WTC11 (cell line): ENCODE measurements around the gene EIF2B5. TPM values are rescaled to one million over a fixed set of nuclear protein-coding genes. Genes with fewer than 3 reads are reported as not detected.

Experiments used
- ATAC-seq: fragments of 200-7000 bp; cut with Tn5 transposase; 2 replicates; pipeline ENCODE4 v1.10.0; 2021; ENCODE audit warnings: mild to moderate bottlenecking, moderate library complexity
- CTCF ChIA-PET: fragments of 300-600 bp; sonication (Branson Sonifier 250); formaldehyde crosslinking; loops from one replicate; lab custom pipeline; 2021; ENCODE audit warnings: antibody characterized with exemption; lab: Charles Lee
- POLR2A ChIA-PET: fragments of 350-600 bp; sonication (Branson Sonifier 250); formaldehyde crosslinking; loops from one replicate; lab custom pipeline; 2021; ENCODE audit warnings: antibody characterized with exemption; lab: Charles Lee
- DNase-seq: peaks from one replicate; pipeline ENCODE4 v3.0.0; 2021; ENCODE audit warnings: low spot score
- H3K27ac Mint-ChIP-seq: 2 replicates; pipeline ENCODE4 v1.8.0; 2021; ENCODE audit warnings: mixed read lengths
- H3K27me3 Mint-ChIP-seq: 2 replicates; pipeline ENCODE4 v1.8.0; 2021; ENCODE audit warnings: low read depth, mild to moderate bottlenecking, moderate library complexity, mixed read lengths
- H3K36me3 Mint-ChIP-seq: 2 replicates; pipeline ENCODE4 v1.8.0; 2021; ENCODE audit warnings: mixed read lengths
- H3K4me1 Mint-ChIP-seq: 2 replicates; pipeline ENCODE4 v1.8.0; 2022; ENCODE audit warnings: mixed read lengths
- H3K4me3 Mint-ChIP-seq: 2 replicates; pipeline ENCODE4 v1.8.0; 2021; ENCODE audit warnings: mild to moderate bottlenecking, moderate library complexity, mixed read lengths
- H3K9me3 Mint-ChIP-seq: 2 replicates; pipeline ENCODE4 v1.8.0; 2021; ENCODE audit warnings: mixed read lengths
- ATF3 ChIP-seq: sonication (generic); formaldehyde crosslinking; conservative IDR thresholded peaks from 2 replicates; pipeline ENCODE4 v1.8.1; 2022; ENCODE audit warnings: mild to moderate bottlenecking, missing genetic modification reagents
- CBFB ChIP-seq: sonication (generic); formaldehyde crosslinking; IDR thresholded peaks from 2 replicates; pipeline ENCODE4 v1.8.1; 2022; ENCODE audit warnings: mild to moderate bottlenecking, low read depth, missing genetic modification reagents
- E2F1 ChIP-seq: sonication (generic); formaldehyde crosslinking; IDR thresholded peaks from 2 replicates; pipeline ENCODE4 v1.8.0; 2022; ENCODE audit warnings: mild to moderate bottlenecking, missing genetic modification reagents
- MXD4 ChIP-seq: fragments of 250-450 bp; sonication (Bioruptor Pico); IDR thresholded peaks from 2 replicates; pipeline ENCODE4 v1.8.0; 2021; ENCODE audit warnings: mild to moderate bottlenecking, moderate library complexity, borderline replicate concordance
- MYBL2 ChIP-seq: sonication (generic); formaldehyde crosslinking; IDR thresholded peaks from 2 replicates; pipeline ENCODE4 v1.8.1; 2023; ENCODE audit warnings: mild to moderate bottlenecking, moderate library complexity, missing genetic modification reagents
- NFYB ChIP-seq: sonication (generic); formaldehyde crosslinking; conservative IDR thresholded peaks from 2 replicates; pipeline ENCODE4 v1.8.0; 2022; ENCODE audit warnings: low read depth, missing genetic modification reagents
- NR1H2 ChIP-seq: sonication (generic); formaldehyde crosslinking; IDR thresholded peaks from 2 replicates; pipeline ENCODE4 v1.9.0; 2021; ENCODE audit warnings: mild to moderate bottlenecking, moderate library complexity, missing genetic modification reagents
- PRDM15 ChIP-seq: sonication (generic); formaldehyde crosslinking; IDR thresholded peaks from 2 replicates; pipeline ENCODE4 v1.8.0; 2022; ENCODE audit warnings: missing genetic modification reagents
- RELA ChIP-seq: sonication (generic); formaldehyde crosslinking; IDR thresholded peaks from 2 replicates; pipeline ENCODE4 v1.8.1; 2022; ENCODE audit warnings: missing genetic modification reagents, mild to moderate bottlenecking, borderline replicate concordance
- ZMAT4 ChIP-seq: fragments of 250-450 bp; sonication (Bioruptor Pico); IDR thresholded peaks from 2 replicates; pipeline ENCODE4 v1.9.0; 2021; ENCODE audit warnings: mild to moderate bottlenecking
- ZNF219 ChIP-seq: sonication (generic); formaldehyde crosslinking; IDR thresholded peaks from 2 replicates; pipeline ENCODE4 v1.8.0; 2023; ENCODE audit warnings: missing genetic modification reagents, mild to moderate bottlenecking, borderline replicate concordance
- ZNF317 ChIP-seq: sonication (generic); formaldehyde crosslinking; IDR thresholded peaks from 2 replicates; pipeline ENCODE4 v1.8.1; 2023; ENCODE audit warnings: low read depth, mild to moderate bottlenecking, moderate library complexity, missing genetic modification reagents, borderline replicate concordance
- ZNF671 ChIP-seq: fragments of 250-450 bp; sonication (Bioruptor Pico); IDR thresholded peaks from 2 replicates; pipeline ENCODE4 v1.8.0; 2021; ENCODE audit warnings: mild to moderate bottlenecking
- total RNA-seq: library from RNA; stranded (reverse); gene quantifications from 3 replicates; pipeline ENCODE4 v1.2.3, GENCODE V29; 2021
- TF ChIP-seq, protein P1 (sequence below): sonication (generic); formaldehyde crosslinking; IDR thresholded peaks from 2 replicates; pipeline ENCODE4 v1.8.1; 2022; ENCODE audit warnings: missing genetic modification reagents, borderline replicate concordance
- TF ChIP-seq, protein P2 (sequence below): sonication (generic); formaldehyde crosslinking; IDR thresholded peaks from 2 replicates; pipeline ENCODE4 v1.8.0; 2022; ENCODE audit warnings: mild to moderate bottlenecking, missing genetic modification reagents

EIF2B5 gene
- total RNA-seq, 1 experiment from 2014 or later, result 42.3 TPM

DNA sequence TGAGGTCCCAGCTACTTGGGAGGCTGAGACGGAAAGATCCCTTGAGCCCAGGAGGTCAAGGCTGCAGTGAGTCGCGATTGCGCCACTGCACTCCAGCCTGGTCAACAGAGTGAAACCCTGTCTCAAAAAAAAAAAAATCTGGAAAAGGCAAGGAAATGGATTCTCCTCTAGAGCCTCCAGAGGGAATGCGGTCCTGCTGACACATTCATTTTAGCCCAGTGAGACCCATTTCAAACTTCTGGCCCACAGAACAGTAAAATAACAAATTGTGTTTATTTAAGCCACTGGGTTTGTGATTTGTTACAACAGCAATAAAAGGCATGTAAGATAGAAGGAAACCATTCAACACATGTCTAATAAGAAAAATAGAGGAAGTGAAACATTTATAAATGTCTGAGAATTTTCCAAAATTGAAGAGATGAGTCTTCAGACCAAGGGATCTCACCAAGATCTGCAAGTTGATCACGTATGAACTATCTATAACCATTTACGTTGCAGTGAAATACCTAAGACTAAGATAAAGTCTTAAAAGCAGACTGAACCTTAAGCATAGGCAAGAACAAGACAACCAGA is 38.3 kb upstream of the EIF2B5 start, which contains the start of gene HTR3E:
Gene HTR3E (plus strand): TSS at position 254 of the 573 bp plus-strand sequence. CDS start 466 bp downstream, outside the sequence.
- POLR2A ChIA-PET, result no interaction called here
- no peak for ATAC-seq
- Mint-ChIP-seq H3K27ac (no peak within 1 kb of the TSS), H3K36me3 (peaks cover 5% of the 10 kb centered on the region), H3K4me3 (no peak within 1 kb of the TSS), H3K4me1 (no peaks in the 10 kb centered on the region), H3K9me3 (peaks cover 15% of the 10 kb centered on the region), H3K27me3 (no peaks in the 10 kb centered on the region)
- DNase-seq, result no peak
- CTCF ChIA-PET, result no interaction called here
- TF ChIP-seq, protein P1, sequence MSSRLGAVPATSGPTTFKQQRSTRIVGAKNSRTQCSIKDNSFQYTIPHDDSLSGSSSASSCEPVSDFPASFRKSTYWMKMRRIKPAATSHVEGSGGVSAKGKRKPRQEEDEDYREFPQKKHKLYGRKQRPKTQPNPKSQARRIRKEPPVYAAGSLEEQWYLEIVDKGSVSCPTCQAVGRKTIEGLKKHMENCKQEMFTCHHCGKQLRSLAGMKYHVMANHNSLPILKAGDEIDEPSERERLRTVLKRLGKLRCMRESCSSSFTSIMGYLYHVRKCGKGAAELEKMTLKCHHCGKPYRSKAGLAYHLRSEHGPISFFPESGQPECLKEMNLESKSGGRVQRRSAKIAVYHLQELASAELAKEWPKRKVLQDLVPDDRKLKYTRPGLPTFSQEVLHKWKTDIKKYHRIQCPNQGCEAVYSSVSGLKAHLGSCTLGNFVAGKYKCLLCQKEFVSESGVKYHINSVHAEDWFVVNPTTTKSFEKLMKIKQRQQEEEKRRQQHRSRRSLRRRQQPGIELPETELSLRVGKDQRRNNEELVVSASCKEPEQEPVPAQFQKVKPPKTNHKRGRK (CRISPR knock-in tag), result no peak
- TF ChIP-seq PRDM15 (no peak), NFYB (no peak), MYBL2 (CRISPR knock-in tag) (no peak)

DNA sequence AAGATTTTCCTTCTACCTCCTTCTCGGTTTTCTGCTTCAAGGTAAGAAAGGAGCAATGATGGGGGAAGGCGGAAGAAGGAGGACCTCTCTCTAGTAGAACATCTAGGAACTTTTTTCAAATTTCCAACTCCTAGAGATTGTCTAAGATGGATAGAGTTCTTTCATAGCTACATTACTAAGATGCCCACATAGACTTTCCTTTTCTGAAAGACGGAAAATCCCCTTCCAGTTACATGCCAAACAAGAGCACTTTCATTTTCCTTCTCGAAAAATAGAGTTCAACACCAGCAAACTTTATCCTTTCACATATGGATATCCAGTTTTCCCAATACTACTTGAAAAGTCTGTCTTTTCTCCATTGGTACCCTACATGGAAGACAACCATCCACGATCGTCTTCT is 37.6 kb upstream of the EIF2B5 start:
- no peak for DNase-seq
- H3K27me3 Mint-ChIP-seq, result no peaks in the 10 kb centered on the region
- H3K27ac Mint-ChIP-seq, result no peak overlapping the region
- TF ChIP-seq ZNF317, result no peak
- TF ChIP-seq MXD4 (CRISPR knock-in tag), result no peak
- TF ChIP-seq ZNF671 (CRISPR knock-in tag), result no peak
- TF ChIP-seq, protein P2, sequence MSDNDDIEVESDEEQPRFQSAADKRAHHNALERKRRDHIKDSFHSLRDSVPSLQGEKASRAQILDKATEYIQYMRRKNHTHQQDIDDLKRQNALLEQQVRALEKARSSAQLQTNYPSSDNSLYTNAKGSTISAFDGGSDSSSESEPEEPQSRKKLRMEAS, result no peak
- TF ChIP-seq ZNF219, result no peak
- no peak for TF ChIP-seq ATF3
- no peak for TF ChIP-seq NR1H2 (CRISPR knock-in tag)
- TF ChIP-seq CBFB (CRISPR knock-in tag), result no peak
- no peak for TF ChIP-seq ZMAT4 (CRISPR knock-in tag)
- ChIA-PET POLR2A (no interaction called here), CTCF (no interaction called here)
- ATAC-seq, result no peak
- H3K4me3 Mint-ChIP-seq, result no peak overlapping the region
- no peaks in the 10 kb centered on the region for H3K4me1 Mint-ChIP-seq
- peaks cover 9% of the 10 kb centered on the region for H3K9me3 Mint-ChIP-seq
- no peaks in the 10 kb centered on the region for H3K36me3 Mint-ChIP-seq

DNA sequence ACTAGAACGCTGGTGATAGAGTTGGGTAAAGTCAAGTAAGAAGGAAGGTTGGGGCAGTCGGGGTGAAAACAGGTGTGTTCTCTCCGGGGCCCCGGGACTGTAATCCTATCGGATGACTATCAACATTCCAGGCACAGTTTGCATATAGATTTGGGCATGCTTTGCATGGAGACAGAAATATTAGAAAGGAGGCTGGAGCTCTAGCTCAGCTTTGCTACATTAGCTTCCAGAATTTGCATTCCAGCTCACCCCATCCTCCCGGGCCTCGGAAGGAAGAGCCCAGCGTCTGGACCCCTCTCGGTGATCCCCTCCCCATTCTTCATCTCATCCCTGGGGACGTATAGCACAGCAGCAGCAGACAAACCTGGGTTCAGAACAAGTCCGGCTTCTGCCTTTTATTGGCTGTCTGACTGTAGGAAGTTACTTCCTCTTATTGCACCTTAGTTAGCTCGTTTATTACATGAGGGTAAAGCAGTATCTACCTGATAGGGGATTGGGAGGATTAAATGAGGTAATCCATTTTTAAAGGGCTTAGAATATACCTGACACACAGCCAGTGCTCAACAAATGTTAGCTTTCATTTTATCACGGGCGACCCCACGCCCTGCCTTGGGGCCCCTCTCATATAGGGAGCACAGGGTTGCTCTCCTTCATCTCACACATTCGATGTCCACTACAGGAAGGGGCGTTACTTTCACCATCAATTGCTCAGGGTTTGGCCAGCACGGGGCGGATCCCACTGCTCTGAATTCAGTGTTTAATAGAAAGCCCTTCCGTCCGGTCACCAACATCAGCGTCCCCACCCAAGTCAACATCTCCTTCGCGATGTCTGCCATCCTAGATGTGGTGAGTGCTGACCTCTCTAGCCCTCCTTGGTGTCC is 35.1 kb upstream of the EIF2B5 start:
- H3K27ac Mint-ChIP-seq, result no peak overlapping the region
- H3K4me1 Mint-ChIP-seq, result no peaks in the 10 kb centered on the region
- DNase-seq (no peak), ATAC-seq (no peak)
- CTCF ChIA-PET, result interaction anchor here (0.7 kb wide), 1 partner anchor 508 kb away, joined by 3 read pairs; no protein-coding TSS in a partner anchor
- no peak overlapping the region for H3K4me3 Mint-ChIP-seq
- no peaks in the 10 kb centered on the region for H3K9me3 Mint-ChIP-seq
- TF ChIP-seq RELA (CRISPR knock-in tag) (no peak), CBFB (CRISPR knock-in tag) (no peak), E2F1 (CRISPR knock-in tag) (no peak)
- TF ChIP-seq, protein P1 (CRISPR knock-in tag), result no peak
- TF ChIP-seq, all 79 proteins: peak for 0
- POLR2A ChIA-PET, result interaction anchor here (0.7 kb wide), 1 partner anchor 21 kb away, joined by 3 read pairs; no protein-coding TSS in a partner anchor
- Mint-ChIP-seq H3K36me3 (no peaks in the 10 kb centered on the region), H3K27me3 (no peaks in the 10 kb centered on the region)
